SK-N-SH (cell line): ENCODE measurements around the gene ZNF804B. TPM values are rescaled to one million over a fixed set of nuclear protein-coding genes. Genes with fewer than 3 reads are reported as not detected.

Source experiments
- CTCF ChIA-PET: fragments of 300-600, 350-600 bp; formaldehyde crosslinking; extraction: SDS; loops from one replicate; lab custom pipeline; 2021; lab: Yijun Ruan, JAX
- POLR2A ChIA-PET: fragments of 350-600 bp; sonication (Branson Sonifier 250); formaldehyde crosslinking; extraction: SDS; loops from one replicate; lab custom pipeline; 2020; ENCODE audit warnings: antibody characterized with exemption, inconsistent platforms; lab: Yijun Ruan, JAX
- DNase-seq: peaks from one replicate; pipeline ENCODE4 v3.0.0; 2012
- H2AFZ ChIP-seq: fragments of 200-600 bp; sonication (generic); 2 replicates; pipeline ENCODE4 v1.8.1; 2016; ENCODE audit warnings: antibody characterized with exemption, mild to moderate bottlenecking, low read depth
- H3F3A ChIP-seq: fragments of 200-600 bp; sonication (generic); replicated peaks from 2 replicates; pipeline ENCODE3; 2016; ENCODE audit warnings: antibody characterized with exemption, mild to moderate bottlenecking; ENCODE audit not compliant: insufficient read depth
- H3K27ac ChIP-seq, 2 experiments: fragments of 200-500 bp in 1 of 2; fragments of 200-600 bp in 1 of 2; sonication (Bioruptor generic) in 1 of 2; sonication (generic), shearing (Covaris generic) in 1 of 2; 2 replicates each; pipeline versions ENCODE4 v1.5.1 to v1.6.1; 2014 to 2016; ENCODE audit warnings: low read depth in 2 of 2, inconsistent platforms in 1 of 2, low read length in 1 of 2, mild to moderate bottlenecking in 1 of 2, mixed read lengths in 1 of 2
- H3K27me3 ChIP-seq: fragments of 200-600 bp; sonication (generic), shearing (Covaris generic); 2 replicates; pipeline ENCODE4 v1.6.1; 2016; ENCODE audit warnings: mixed run types; ENCODE audit not compliant: insufficient read depth
- H3K36me3 ChIP-seq, 2 experiments: fragments of 200-500 bp in 1 of 2; fragments of 200-600 bp in 1 of 2; sonication (Bioruptor generic) in 1 of 2; sonication (generic) in 1 of 2; replicated peaks in 1 of 2; 2 replicates each; pipeline versions ENCODE3 to v1.5.1; 2014 to 2016; ENCODE audit warnings: low read length in 1 of 2, mild to moderate bottlenecking in 1 of 2; ENCODE audit not compliant: insufficient read depth in 2 of 2, control insufficient read depth in 1 of 2
- H3K4me1 ChIP-seq, 2 experiments: fragments of 200-500 bp in 1 of 2; fragments of 200-600 bp in 1 of 2; sonication (Bioruptor generic) in 1 of 2; sonication (generic), shearing (Covaris generic) in 1 of 2; 2 replicates each; pipeline versions ENCODE4 v1.5.1 to v1.6.1; 2014 to 2016; ENCODE audit warnings: low read depth in 1 of 2, low read length in 1 of 2, mixed run types in 1 of 2; ENCODE audit not compliant: insufficient read depth in 2 of 2, control insufficient read depth in 1 of 2
- H3K4me2 ChIP-seq: fragments of 200-600 bp; sonication (generic), shearing (Covaris generic); 2 replicates; pipeline ENCODE4 v1.6.1; 2017; ENCODE audit warnings: mixed run types
- H3K4me3 ChIP-seq, 2 experiments: fragments of 200-500 bp in 1 of 2; fragments of 200-600 bp in 1 of 2; sonication (Bioruptor generic) in 1 of 2; sonication (generic), shearing (Covaris generic) in 1 of 2; 2 replicates each; pipeline versions ENCODE4 v1.5.1 to v1.8.1; 2014 to 2016; ENCODE audit warnings: low read depth in 2 of 2, inconsistent platforms in 1 of 2, low read length in 1 of 2, mild to moderate bottlenecking in 1 of 2, mixed read lengths in 1 of 2, moderate library complexity in 1 of 2
- H3K79me2 ChIP-seq: fragments of 200-600 bp; sonication (generic); 2 replicates; pipeline ENCODE4 v1.8.1; 2017; ENCODE audit warnings: mild to moderate bottlenecking; ENCODE audit not compliant: insufficient read depth
- H3K9ac ChIP-seq: fragments of 200-600 bp; sonication (generic); 2 replicates; pipeline ENCODE4 v1.6.1; 2017; ENCODE audit warnings: mixed run types
- H3K9me2 ChIP-seq: fragments of 200-600 bp; sonication (generic); 2 replicates; pipeline ENCODE4 v1.6.1; 2017; ENCODE audit warnings: mixed run types
- H3K9me3 ChIP-seq: fragments of 200-600 bp; sonication (generic); 2 replicates; pipeline ENCODE4 v1.6.1; 2017; ENCODE audit warnings: mixed run types, mild to moderate bottlenecking, moderate library complexity
- H4K20me1 ChIP-seq: fragments of 200-600 bp; sonication (generic); 2 replicates; pipeline ENCODE4 v1.6.1; 2017; ENCODE audit warnings: mild to moderate bottlenecking, mixed run types; ENCODE audit not compliant: insufficient read depth
- CHD2 ChIP-seq: fragments of 150-350 bp; IDR thresholded peaks from 2 replicates; pipeline ENCODE4 v1.6.1; 2018; ENCODE audit warnings: low read length; ENCODE audit not compliant: partially characterized antibody
- CTCF ChIP-seq: fragments of 200-600 bp; sonication (generic); IDR thresholded peaks from 2 replicates; pipeline ENCODE4 v1.6.1; 2017; ENCODE audit warnings: antibody characterized with exemption, mild to moderate bottlenecking, moderate library complexity
- ELF1 ChIP-seq: IDR thresholded peaks from 2 replicates; pipeline ENCODE4 v1.4.0; 2012
- NRF1 ChIP-seq: IDR thresholded peaks from 2 replicates; pipeline ENCODE4 v1.6.1; 2012; ENCODE audit warnings: low read depth, mild to moderate bottlenecking, low read length
- PBX3 ChIP-seq: IDR thresholded peaks from 2 replicates; pipeline ENCODE4; 2012
- POLR2AphosphoS5 ChIP-seq: IDR thresholded peaks from 2 replicates; pipeline ENCODE4 v1.6.1; 2012; ENCODE audit warnings: low read depth, low read length
- REST ChIP-seq: IDR thresholded peaks from 2 replicates; pipeline ENCODE4 v1.6.1; 2012; ENCODE audit warnings: mild to moderate bottlenecking, low read depth, low read length, moderate library complexity
- RFX5 ChIP-seq: IDR thresholded peaks from 2 replicates; pipeline ENCODE4 v1.6.1; 2012; ENCODE audit warnings: mild to moderate bottlenecking, improper control_type of control experiment, low read length
- RXRA ChIP-seq: IDR thresholded peaks from 2 replicates; pipeline ENCODE4 v1.4.0; 2012; ENCODE audit warnings: low read depth, mild to moderate bottlenecking, borderline replicate concordance
- SMC3 ChIP-seq: IDR thresholded peaks from 2 replicates; pipeline ENCODE4 v1.6.1; 2012; ENCODE audit warnings: low read depth, low read length, improper control_type of control experiment
- TCF12 ChIP-seq: IDR thresholded peaks from 2 replicates; pipeline ENCODE4 v1.4.0; 2012
- TEAD4 ChIP-seq: IDR thresholded peaks from 2 replicates; pipeline ENCODE4 v1.4.0; 2012; ENCODE audit warnings: mild to moderate bottlenecking, borderline replicate concordance; ENCODE audit not compliant: insufficient read depth
- USF2 ChIP-seq: fragments of 150-350 bp; IDR thresholded peaks from 2 replicates; pipeline ENCODE4 v1.6.1; 2017; ENCODE audit warnings: antibody characterized with exemption, low read length, low read depth, borderline replicate concordance
- YY1 ChIP-seq: IDR thresholded peaks from 2 replicates; pipeline ENCODE4 v1.4.0; 2012; ENCODE audit warnings: low read depth, mild to moderate bottlenecking
- WGBS: methylation state at CpG from one replicate; pipeline ENCODE4 v1.1.6; 2017; ENCODE audit warnings: low lambda C conversion rate; 5-methylcytosine and 5-hydroxymethylcytosine counted together
- polyA plus RNA-seq, 3 experiments: library from polyadenylated mRNA; depleted of rRNA; stranded (reverse); fragments of >200 nt; gene quantifications; 2 replicates each; pipeline ENCODE4 v1.2.3, GENCODE V29; 2012

The ZNF804B gene
- polyA plus RNA-seq, 1 of the 3 experiments (the other 2 are of a cell fraction), result not detected

GRCh38 chr7:88881136-88881535 lies 121.6 kb downstream of the ZNF804B start (continued):
- TF ChIP-seq REST (no peak), SMC3 (no peak), RXRA (no peak), CTCF (no peak), POLR2AphosphoS5 (no peak)

GRCh38 chr7:88885131-88885530 lies 125.6 kb downstream of the ZNF804B start:
- TF ChIP-seq YY1 (no peak), PBX3 (no peak)

GRCh38 chr7:88888684-88889083 lies 129.2 kb downstream of the ZNF804B start:
- Histone ChIP-seq H3K27me3 (no peaks in the 10 kb centered on the region), H3K36me3 (no peaks in the 10 kb centered on the region), H3K4me3 (no peak overlapping the region), H2AFZ (no peak overlapping the region), H3K4me1 (no peaks in the 10 kb centered on the region), H3K79me2 (no peaks in the 10 kb centered on the region), H3K9ac (no peak overlapping the region), H3K9me3 (no peaks in the 10 kb centered on the region), H4K20me1 (no peaks in the 10 kb centered on the region), H3K27ac (no peak overlapping the region), H3K4me2 (no peak overlapping the region), H3K9me2 (peaks cover 3% of the 10 kb centered on the region; the same call in 1 of the 2 replicates), H3F3A (no peaks in the 10 kb centered on the region)
- no peak for DNase-seq
- WGBS, result 47% methylated on average over 3 of the region's 3 CpGs
- CTCF ChIA-PET, result no interaction called here
- POLR2A ChIA-PET, result no interaction called here
- TF ChIP-seq NRF1 (no peak), REST (no peak), TCF12 (no peak), POLR2AphosphoS5 (no peak), TEAD4 (no peak), RFX5 (no peak), CHD2 (no peak), USF2 (no peak), YY1 (no peak), ELF1 (no peak)

More at GRCh38 chr7:88885131-88885530, 125.6 kb downstream of the ZNF804B start:
- H4K20me1 ChIP-seq, result no peaks in the 10 kb centered on the region
- WGBS, result 15% methylated on average over 2 of the region's 2 CpGs
- H3K36me3 ChIP-seq, result no peaks in the 10 kb centered on the region
- no peak overlapping the region for H3K4me3 ChIP-seq
- no peak for DNase-seq
- CTCF ChIA-PET, result no interaction called here
- H3K9me3 ChIP-seq, result no peaks in the 10 kb centered on the region
- no peak overlapping the region for H3K4me2 ChIP-seq
- no peaks in the 10 kb centered on the region for H3F3A ChIP-seq
- no peaks in the 10 kb centered on the region for H3K4me1 ChIP-seq
- H2AFZ ChIP-seq, result no peak overlapping the region
- no peak overlapping the region for H3K9ac ChIP-seq
- H3K27me3 ChIP-seq, result no peaks in the 10 kb centered on the region
- no peak overlapping the region for H3K27ac ChIP-seq
- POLR2A ChIA-PET, result no interaction called here
- H3K79me2 ChIP-seq, result no peaks in the 10 kb centered on the region
- peaks cover 6% of the 10 kb centered on the region; the same call in 1 of the 2 replicates for H3K9me2 ChIP-seq
